ENCODE measurements around the gene CSF1R. TPM values are rescaled to one million over a fixed set of nuclear protein-coding genes. Genes with fewer than 3 reads are reported as not detected.

Gene CSF1R
- polyA plus RNA-seq, 1 experiment: 0.09 TPM

GRCh38 chr5:150060471-150060870 lies 25.9 kb downstream of the CSF1R start:
- Histone ChIP-seq H3K4me3 (ENCODE audit: low read depth, low read length) (no peak overlapping the region), H3K27ac (ENCODE audit: low read depth, low read length) (no peak overlapping the region), H3K27me3 (ENCODE audit: control insufficient read depth, insufficient read depth, low read length) (no peaks in the 10 kb centered on the region), H3K9me3 (ENCODE audit: control insufficient read depth, insufficient read depth, low read length) (no peaks in the 10 kb centered on the region; the same call in 1 of the 2 replicates)
- POLR2A ChIA-PET: interaction anchor here (0.7 kb wide), 1 partner anchor 208 kb away, joined by 3 read pairs; no protein-coding TSS in a partner anchor
- no peak for DNase-seq (ENCODE audit: low read depth, low spot score)
- CTCF ChIA-PET: interaction anchor here (0.7 kb wide), 1 partner anchor 104 kb away, joined by 6 read pairs; no protein-coding TSS in a partner anchor
- no peak for TF ChIP-seq CTCF (IDR thresholded peaks at IDR 0.05; ENCODE audit: low read depth, low read length)

- DNase-seq (ENCODE audit: low read depth, low spot score): no peak
- no peaks in the 10 kb centered on the region for H3K27me3 ChIP-seq (ENCODE audit: control insufficient read depth, insufficient read depth, low read length)
- no peak overlapping the region for H3K27ac ChIP-seq (ENCODE audit: low read depth, low read length)
- TF ChIP-seq CTCF (IDR thresholded peaks at IDR 0.05; ENCODE audit: low read depth, low read length): no peak
- POLR2A ChIA-PET: interaction anchor here (1.1 kb wide), 1 partner anchor 53 kb away, joined by 3 read pairs; no protein-coding TSS in a partner anchor
- CTCF ChIA-PET: no interaction called here
- no peaks in the 10 kb centered on the region; the same call in 1 of the 2 replicates for H3K9me3 ChIP-seq (ENCODE audit: control insufficient read depth, insufficient read depth, low read length)
- H3K4me3 ChIP-seq (ENCODE audit: low read depth, low read length): no peak overlapping the region
Measured at GRCh38 chr5:150059623-150060022, 26.7 kb downstream of the CSF1R start.

- no peak for TF ChIP-seq CTCF (IDR thresholded peaks at IDR 0.05; ENCODE audit: low read depth, low read length)
- H3K9me3 ChIP-seq (ENCODE audit: control insufficient read depth, insufficient read depth, low read length): no peaks in the 10 kb centered on the region; the same call in 1 of the 2 replicates
- ChIA-PET CTCF (no interaction called here), POLR2A (interaction anchor here (1.1 kb wide), 1 partner anchor 54 kb away, joined by 3 read pairs; no protein-coding TSS in a partner anchor)
- no peak for DNase-seq (ENCODE audit: low read depth, low spot score)
- H3K27ac ChIP-seq (ENCODE audit: low read depth, low read length): no peak overlapping the region
- no peaks in the 10 kb centered on the region for H3K27me3 ChIP-seq (ENCODE audit: control insufficient read depth, insufficient read depth, low read length)
- no peak overlapping the region for H3K4me3 ChIP-seq (ENCODE audit: low read depth, low read length)
Measured at GRCh38 chr5:150058480-150059126, 27.8 kb downstream of the CSF1R start.

DNA sequence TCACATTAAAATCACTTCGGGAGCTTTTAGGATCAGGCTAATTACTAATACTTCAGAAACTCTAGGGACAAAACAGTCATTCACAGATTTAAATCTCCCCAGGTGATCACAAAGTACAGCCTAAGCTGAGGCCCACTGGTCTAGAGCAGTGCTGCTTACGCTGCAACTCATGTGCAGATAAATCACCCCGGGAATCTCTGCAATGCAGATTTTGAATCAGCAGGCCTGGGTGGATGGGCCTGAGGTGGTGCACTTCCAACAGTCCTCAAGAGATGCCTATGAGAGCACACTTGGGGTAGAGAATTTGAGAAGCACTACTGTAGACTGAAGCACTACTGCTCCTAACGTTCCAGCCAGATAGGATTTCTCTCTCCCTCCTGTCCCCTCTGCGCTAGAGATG lies 28.4 kb downstream of the CSF1R start:
- ChIA-PET CTCF (no interaction called here), POLR2A (no interaction called here)
- DNase-seq (ENCODE audit: low read depth, low spot score): no peak
- Histone ChIP-seq H3K27me3 (ENCODE audit: control insufficient read depth, insufficient read depth, low read length) (no peaks in the 10 kb centered on the region), H3K4me3 (ENCODE audit: low read depth, low read length) (no peak overlapping the region), H3K27ac (ENCODE audit: low read depth, low read length) (no peak overlapping the region), H3K9me3 (ENCODE audit: control insufficient read depth, insufficient read depth, low read length) (no peaks in the 10 kb centered on the region; the same call in 1 of the 2 replicates)
- no peak for TF ChIP-seq CTCF (IDR thresholded peaks at IDR 0.05; ENCODE audit: low read depth, low read length)

DNA sequence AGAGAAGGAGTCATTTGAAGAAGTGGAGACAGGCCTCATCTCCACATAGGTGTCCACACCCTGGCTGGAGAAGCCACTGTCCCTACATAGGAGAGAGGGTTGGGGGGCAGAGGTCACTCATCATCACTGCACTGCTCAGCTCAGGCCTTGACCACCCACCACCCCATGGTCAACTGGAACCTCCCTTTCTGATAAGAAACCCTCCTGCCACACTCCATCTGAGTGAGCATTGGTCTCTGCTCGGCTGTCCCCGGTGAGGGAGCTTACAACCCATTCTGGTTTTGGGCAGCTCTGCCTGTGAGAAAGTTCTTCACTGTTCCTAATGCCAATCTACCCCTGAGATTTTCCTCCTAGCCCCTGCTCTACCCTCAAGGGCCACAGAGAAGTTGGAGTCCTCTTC lies 28.8 kb downstream of the CSF1R start:
- H3K9me3 ChIP-seq (ENCODE audit: control insufficient read depth, insufficient read depth, low read length): no peaks in the 10 kb centered on the region; the same call in 1 of the 2 replicates
- TF ChIP-seq CTCF (IDR thresholded peaks at IDR 0.05; ENCODE audit: low read depth, low read length): no peak
- no peak for DNase-seq (ENCODE audit: low read depth, low spot score)
- ChIA-PET POLR2A (no interaction called here), CTCF (no interaction called here)
- H3K27me3 ChIP-seq (ENCODE audit: control insufficient read depth, insufficient read depth, low read length): no peaks in the 10 kb centered on the region
- H3K4me3 ChIP-seq (ENCODE audit: low read depth, low read length): no peak overlapping the region
- H3K27ac ChIP-seq (ENCODE audit: low read depth, low read length): no peak overlapping the region

All from AG04450 (cell line).